HS-5 (cell line): ENCODE data around the gene PPP1R3D.
"Not testable (repeated sequence)": the region's sequence is repeated elsewhere in the genome, so short reads cannot be mapped to it uniquely, and the experiment has no call there.

Experiments used
- DNase-seq: peaks from one replicate; pipeline ENCODE4 v3.0.0-alpha.2; 2012; ENCODE audit warnings: low read depth

The PPP1R3D gene, protein sequence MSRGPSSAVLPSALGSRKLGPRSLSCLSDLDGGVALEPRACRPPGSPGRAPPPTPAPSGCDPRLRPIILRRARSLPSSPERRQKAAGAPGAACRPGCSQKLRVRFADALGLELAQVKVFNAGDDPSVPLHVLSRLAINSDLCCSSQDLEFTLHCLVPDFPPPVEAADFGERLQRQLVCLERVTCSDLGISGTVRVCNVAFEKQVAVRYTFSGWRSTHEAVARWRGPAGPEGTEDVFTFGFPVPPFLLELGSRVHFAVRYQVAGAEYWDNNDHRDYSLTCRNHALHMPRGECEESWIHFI

DNA sequence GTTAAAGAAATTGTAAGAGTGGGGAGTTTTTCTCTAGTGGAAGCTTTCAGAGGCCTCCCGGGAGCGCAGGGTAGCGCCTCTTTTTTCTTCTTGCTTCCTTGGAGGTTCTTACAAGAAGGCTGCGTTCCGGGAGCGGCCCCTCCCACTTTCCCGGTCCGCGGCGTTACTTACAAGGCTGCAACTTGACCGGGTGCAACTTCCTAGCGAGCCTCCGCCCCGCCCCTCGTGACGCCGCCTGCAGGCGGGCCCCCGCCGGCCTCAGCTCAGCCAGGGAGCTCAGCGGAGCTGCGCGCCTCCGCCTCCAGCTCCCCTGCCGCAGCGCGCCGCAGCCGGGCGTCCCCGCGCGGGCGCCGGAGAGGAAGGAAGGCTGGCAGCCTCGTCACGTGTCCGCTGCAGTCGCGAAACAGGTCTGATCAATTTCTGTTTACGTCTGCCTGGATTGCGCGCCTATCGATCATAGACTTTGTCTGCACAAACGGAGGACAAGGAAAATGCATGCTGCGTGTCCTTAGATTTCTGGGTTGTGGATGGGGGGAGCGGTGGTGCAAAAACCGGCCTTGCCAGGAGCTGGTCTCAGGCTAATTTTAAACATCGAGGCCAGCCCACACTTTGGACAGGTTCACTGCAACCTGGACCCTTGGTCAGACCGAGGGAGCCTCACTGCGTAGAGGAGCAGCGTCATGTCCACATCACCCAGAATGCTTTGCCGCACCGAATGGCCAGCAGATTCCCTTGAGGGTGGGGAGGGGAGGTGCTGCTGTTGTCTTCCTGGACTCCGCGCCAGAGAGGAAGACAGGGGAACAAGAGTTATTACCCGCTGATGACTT is at the start of gene PPP1R3D, which contains the start of gene FAM217B:
Gene PPP1R3D (minus strand): TSS at position 177 of the 827 bp plus-strand sequence. CDS start 374 bp downstream, outside the sequence.
Gene FAM217B (plus strand): TSS at position 261 of the 827 bp plus-strand sequence. CDS start 3,555 bp downstream, outside the sequence.
- peak; percentile 82 for DNase-seq

DNA sequence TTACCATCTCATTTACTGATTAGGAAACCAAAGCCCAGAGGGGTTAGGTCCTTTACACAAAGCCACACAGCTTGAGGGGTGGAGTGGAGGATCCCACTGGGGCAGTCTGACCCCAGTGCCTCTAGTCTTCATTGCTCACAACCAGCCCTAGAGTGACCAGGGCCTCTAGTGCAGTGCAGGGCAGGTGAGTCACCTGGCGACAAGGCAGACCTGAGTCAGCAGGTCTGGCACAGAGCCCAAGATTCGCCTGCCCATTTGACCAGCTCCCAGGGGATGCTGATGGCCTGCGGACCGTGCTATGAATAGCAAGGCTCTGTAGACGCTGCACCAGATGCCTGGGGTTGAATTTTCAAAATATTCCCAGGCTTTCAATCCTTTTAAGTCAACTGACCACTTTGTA is 48.0 kb upstream of the PPP1R3D start:
- no peak for DNase-seq

DNA sequence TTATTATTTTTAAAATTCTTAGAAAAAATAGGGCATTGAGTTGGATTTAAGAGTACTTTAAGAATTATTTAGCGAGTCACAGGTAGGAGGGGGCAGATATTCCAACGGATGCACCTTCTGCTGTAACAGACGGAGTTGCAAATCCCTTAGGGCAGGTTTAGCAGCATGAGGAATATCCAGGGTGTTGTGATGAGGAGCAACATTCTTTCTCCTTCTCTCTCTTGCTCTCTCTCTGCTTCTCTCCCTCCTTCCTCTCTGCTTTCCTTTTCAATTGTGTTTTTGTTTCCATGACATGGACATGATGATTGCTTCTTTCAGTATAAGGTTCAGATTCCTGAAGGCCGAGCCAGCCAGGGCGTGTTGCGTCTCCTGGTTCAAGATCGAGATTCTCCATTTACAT is 47.0 kb upstream of the PPP1R3D start:
- no peak for DNase-seq

DNA sequence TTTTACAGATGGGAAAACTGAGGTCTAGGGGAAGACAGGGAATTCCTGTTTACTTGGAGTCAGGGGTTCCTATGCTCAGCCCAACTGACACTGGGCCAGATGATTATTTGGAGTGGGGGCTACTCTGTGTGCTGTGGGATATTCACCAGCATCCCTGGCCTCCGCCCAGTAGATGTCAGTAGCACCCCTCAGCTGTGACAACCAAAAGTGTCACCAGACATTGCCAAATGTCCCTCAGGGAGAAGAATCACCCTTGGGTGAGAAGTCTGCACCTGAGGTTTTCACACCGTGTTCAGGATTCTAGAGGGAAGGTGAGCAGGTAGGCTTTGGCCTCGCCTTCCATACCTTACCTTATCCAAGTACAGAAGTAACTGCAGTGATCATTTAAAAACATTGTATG is 45.8 kb upstream of the PPP1R3D start:
- no peak for DNase-seq

DNA sequence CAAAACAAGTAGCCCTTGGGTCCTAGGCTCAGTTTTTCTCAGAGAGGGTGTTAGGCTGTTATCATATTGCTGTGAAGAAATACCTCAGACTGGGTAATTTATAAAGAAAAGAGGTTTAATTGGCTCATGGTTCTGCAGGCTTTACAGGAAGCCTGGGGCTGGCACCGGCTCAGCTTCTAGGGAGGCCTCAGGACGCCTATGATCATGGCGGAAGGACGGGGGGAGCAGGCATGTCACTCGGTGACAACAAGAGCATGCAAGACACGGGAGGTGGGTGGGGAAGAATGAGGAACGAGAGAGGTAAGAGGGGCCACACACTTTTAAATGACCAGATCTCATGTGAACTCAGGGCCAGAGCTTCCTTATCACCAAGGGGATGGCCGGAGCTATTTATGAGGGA is 45.1 kb upstream of the PPP1R3D start:
- no peak for DNase-seq

DNA sequence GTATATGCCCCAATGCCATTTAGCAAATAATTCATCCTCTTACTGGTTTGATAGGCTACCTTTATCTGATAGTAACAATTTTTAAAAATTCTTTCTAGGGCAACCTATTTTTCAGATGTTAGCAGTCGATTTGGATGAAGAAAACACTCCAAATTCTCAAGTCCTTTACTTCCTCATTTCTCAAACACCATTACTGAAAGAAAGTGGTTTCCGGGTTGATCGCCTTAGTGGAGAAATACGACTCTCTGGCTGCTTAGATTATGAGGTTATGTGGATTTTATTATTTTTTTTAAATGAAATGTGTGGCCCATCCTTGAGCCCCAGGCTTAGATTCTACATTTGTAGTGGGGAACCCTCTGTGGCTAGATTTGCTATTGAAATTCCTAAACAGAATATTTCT is 44.4 kb upstream of the PPP1R3D start:
- no peak for DNase-seq

DNA sequence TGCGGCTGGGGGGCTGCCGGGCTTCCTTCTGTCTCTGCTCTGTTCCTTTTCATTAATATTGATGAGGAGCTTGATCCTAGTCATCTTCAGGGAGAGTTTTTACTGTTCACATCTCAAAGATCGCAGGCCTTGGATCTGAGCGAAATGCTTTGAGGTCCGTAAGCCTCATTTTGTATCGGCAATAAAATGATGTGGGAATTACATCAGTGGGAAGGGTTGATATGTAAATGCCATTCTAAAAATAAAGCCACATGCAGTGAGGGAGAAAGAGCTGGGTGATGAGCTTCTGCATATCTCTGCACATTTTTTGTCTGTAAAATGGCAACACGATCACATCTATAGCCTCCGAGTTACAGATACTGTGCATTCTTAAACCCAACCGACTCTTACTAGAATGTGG is 43.0 kb upstream of the PPP1R3D start:
- DNase-seq: no peak

DNA sequence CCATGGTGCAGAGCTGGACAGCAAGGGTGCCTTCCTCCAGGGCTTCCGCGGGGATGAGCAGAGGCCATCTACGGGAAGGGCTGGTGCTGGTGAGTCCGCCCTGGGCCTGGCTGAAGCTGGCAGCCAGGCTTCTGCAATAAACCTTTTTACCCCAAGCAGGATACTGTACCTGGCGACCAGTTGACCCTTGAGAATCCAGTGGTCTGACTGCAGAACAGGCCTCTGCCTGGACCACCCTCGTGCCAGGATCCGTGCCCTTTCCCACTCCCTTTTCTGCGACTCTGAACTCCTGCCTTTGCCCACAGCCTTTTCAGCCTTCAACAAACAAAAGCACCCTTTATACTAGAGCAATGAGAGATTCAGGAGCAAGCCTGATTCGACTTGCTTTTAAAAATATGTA is 37.0 kb upstream of the PPP1R3D start:
- no peak for DNase-seq

DNA sequence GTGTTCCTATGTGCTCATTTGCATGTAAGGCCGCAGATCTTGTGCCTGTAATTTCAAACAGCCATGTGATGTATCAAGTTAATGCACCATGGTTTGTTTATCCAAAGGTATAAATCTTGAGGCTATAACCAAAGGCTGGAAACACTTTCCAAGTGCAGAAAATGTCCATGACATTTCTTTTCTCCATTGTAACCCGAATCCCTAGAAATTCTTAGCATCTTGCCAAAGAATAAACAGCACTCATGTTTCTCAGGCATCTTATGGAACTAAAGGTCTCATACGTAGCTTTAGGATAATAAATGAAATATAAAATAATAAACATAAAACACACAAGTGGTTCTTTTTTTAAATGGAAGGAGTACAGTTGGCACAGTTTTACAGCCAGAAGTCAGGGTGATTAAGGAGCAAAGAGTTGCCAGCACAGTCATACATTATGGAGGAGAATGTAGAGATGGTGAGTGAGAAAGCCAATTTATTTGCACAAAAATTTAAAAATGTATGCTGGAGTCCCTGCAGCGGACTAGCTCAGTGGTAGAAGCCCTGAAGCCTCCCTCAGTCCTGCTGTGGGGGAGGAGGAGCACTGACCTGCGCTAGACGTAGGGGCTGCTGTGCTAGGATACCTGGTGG is 36.2 kb upstream of the PPP1R3D start:
- no peak for DNase-seq

DNA sequence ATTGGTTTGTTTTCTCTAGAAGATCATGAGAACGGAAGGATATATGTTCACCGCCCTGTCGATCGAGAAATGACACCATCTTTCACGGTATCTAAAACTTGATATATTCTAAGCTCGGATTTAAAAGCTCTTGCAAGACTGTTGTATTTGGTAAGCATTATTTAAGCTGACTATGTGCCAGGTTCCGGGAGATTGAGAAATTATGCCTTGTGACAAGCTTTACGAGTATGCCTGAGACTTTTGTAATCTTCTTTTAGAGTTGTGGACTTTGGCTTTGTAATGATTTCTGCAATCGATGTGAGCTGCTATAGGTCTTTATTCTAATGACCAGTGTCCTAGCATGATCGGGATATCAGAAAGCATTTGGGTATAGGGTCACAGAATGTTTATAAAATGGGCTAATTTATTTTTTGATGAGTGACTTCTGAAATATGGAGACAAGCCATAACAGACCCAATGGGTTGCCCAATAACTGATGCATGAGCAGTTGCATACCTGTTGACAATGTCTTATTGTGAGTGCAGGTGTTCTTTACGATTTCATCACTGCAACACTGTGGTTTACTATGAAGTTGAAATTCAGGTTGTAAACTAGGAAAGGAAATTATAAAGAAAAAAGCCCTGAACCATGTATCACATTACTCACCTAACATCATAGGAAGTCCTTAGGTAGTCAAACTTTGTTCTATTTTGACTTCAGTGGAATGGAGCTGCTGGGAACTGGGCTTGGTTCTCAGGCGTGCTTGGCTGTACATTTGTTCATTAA is 32.1 kb upstream of the PPP1R3D start:
- no peak for DNase-seq

DNA sequence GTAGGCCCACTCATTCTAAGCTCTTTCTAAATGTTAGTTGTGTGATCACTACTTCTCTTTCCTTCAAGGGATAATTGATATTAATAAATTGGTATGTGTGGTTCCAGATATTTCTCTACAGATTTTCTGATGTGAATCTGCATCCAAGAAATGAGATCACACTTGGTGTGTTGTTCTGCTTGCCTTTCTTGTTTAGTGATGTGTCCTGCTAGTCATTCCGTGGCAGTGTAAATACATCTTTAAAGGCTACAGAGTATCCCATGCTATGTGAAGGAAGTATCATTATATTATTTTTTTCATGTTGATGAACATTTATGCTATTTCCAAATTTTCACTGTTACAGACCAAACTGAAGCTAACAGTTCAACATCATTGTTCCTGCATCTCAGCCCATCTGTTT is 31.3 kb upstream of the PPP1R3D start:
- no peak for DNase-seq

DNA sequence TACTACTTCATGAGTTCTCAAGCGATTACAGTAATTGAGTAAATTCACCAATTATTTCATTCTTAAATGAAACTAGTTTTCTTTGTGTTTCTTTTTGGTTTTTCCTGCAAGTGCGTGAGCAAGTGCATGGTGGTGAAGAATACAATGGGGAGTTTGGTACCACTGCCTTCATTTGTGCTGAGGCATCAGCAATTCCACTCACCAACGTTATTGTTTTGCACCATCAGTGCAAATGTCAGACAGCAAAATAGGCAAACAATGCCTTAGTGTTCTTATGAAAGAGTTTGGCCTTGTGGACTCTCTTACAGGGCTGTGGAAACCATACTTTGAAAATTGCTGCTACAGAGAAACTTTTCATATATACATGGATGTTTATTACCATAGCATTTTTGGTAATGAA is 26.3 kb upstream of the PPP1R3D start:
- DNase-seq: no peak

DNA sequence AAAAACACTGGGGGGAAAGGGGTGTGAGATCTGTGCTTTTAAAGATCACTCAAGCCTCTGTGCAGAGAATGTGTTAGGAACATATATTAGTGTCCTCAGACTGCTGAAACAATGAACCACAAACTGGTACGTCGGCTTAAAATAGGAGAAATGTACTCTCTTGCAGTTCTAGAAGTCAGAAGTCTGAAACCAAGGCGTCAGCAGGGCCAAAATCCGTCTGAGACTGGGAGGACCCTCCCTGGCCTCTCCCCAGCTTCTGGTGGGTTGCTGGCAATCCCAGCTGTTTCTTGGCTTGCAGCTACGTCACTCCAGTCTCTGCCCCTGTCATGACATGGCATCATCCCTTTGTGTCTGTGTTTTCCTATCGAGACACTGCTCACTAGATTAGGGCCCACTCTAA is 22.1 kb upstream of the PPP1R3D start:
- DNase-seq: no peak

DNA sequence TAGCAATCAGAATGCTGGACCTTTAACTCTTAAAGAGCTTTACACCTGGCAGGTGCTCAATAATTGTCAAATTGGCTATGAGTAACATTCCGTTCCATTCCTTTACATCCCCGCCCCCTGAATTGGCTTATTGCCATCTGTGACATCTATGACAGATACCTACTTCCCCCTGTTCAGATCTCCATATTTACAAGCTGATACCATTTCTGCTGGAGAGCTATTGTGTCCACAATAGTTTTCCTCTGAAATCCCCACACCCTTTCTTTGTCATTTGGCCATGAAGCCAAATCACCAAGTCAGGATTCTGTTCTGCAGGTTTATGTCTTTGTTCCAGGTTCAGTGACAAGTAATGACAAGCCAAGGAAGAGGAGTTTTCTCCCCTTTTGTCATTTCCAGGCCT is 21.3 kb upstream of the PPP1R3D start:
- DNase-seq: no peak

DNA sequence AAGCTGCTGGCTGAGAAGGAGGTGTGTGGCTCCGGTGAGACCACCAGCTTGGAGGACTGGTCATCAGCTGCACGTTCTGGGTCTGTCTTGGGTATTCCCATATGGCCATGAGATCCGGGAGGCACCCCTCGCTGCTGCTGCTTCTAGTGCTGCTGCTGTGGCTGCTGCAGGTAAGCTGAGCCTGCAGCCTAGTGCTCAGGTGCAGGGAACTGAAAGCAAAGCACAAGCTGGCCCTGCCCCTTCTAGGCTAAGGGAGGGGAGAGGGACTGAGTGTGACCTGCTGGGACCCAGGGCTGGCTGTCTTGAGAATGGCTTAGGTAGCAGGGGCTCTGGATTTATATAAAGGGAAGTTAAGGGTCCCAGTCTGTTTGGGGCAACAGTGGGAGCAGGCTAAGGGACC is 18.5 kb upstream of the PPP1R3D start:
- no peak for DNase-seq

DNA sequence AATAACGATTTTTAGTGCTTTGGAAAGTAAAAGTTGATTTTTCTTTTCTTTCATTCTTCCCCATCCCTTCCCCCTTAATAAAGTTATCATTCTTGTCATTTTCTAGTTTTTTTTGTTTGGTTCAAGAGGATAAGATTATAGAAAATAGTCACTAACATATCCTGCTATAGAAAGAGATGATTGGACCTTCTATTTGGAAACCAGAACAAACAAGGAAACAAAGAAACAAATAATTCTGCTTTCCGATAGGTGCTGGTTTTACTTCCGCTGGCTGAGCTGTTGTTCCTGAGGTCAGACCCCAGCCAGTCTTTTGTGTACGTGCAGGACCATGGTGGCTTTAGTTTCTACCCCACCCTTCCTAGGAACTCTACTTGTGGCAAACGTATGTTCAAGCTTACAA is 18.0 kb upstream of the PPP1R3D start, which contains the start of gene CDH26:
Gene CDH26 (plus strand): TSS at position 301 of the 400 bp plus-strand sequence. CDS start 304 bp downstream, outside the sequence.
- DNase-seq: no peak

DNA sequence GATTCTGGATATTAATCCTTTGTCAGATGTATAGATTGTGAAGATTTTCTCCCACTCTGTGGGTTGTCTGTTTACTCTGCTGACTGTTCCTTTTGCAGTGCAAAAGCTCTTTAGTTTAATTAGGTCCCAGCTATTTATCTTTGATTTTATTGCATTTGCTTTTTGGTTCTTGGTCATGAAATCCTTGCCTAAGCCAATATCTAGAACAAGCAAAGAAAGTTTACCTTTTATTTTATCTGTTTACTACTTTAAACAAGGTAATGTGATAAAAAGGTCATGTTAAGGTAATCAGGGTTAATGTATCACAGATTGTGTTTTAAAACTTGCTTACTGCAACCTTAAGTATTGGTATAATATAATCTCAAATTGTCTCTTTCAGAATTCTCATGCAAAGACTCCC is 17.5 kb upstream of the PPP1R3D start:
- DNase-seq: not testable (repeated sequence)

DNA sequence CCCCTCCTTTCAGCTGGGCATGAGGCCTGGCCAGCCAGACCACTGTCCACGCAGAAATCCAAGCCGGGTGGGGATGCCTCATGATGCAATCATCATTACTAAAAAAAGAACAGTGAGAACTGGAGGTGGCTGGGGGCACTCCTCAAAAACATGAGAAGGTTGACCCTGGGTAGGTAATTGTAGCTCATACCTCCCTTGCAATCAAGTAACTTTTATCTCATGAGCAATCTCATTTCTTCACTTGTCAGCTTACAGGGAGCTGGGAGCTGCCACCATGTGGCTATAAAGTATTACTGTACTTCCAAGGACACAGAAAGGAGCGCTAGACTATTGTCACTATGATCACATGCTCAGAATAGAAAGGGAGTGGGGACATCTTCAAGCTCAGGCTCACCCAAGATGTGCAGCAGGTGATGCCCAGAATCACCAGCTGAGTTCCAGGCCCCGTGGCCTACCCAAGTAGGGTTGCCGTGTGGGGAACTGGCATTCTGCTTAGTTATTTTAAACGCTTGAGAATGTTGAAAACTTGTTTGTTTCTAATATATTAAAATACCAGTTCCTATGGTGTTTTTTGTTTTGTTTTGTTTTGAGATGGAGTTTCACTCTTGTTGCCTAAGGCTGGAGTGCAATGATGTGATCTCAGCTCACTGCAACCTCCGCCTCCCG is 15.2 kb upstream of the PPP1R3D start:
- DNase-seq: no peak

DNA sequence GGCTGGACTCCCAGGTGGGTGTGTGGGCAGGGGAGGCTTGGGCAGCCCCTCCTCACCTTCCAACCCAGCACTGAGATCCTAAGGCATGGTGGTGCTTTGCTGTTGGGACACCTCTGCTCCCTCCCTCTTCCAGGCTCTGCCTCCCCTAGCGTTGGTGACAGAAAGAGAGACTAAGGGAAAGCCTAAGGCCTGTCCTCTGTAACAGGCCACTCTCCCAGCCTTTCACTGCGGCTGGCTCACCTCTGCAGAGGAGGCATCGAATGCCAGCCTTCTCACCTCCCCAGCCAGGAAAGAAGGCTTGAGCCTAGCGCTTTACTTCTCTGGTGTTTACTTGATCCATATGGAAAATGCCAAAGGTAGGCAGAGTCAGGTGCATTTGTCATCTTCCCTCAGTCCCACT is 14.6 kb upstream of the PPP1R3D start:
- no peak for DNase-seq

DNA sequence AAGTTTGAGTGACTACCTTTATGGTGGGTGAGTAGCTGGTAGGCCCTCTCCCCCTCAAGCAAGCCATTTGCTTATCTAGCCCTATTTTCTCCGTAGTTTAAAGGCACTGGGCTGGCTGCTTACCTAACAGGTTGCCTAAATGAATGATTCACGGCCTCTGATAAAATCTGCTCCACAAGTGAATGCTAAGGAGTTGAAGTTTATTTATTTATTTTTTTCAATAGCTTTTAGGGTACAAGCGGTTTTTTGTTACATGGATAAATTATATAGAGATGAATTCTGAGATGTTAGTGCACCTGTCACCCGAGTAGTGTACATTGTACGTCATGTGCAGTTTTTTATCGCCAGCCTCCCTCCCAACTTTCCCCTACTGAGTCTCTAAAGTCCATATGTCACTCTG is 9.8 kb upstream of the PPP1R3D start:
- no peak for DNase-seq
